ENCODE measurements around the gene AGAP1.

DNA sequence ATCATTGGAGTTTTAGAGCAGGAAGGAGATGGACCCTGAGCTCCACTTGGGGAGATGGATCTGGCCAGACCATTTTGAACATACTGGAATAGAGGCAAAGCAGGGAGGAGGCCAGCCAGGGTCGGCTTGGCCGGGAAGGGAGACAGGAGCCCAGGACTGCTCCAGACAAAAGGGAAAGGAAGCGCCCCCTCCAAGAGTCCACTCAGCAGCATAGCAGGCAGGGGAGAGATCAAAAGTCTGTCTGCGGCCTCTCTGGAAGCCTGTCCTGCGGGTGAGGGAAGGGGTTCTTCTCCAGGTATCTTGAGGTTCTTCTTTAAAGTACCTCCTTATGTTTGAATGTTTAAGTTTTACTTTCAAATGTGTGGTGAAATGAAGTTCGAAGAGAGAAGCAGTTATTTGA, 548.2 kb downstream of the AGAP1 start:
- TF ChIP-seq, protein P1, sequence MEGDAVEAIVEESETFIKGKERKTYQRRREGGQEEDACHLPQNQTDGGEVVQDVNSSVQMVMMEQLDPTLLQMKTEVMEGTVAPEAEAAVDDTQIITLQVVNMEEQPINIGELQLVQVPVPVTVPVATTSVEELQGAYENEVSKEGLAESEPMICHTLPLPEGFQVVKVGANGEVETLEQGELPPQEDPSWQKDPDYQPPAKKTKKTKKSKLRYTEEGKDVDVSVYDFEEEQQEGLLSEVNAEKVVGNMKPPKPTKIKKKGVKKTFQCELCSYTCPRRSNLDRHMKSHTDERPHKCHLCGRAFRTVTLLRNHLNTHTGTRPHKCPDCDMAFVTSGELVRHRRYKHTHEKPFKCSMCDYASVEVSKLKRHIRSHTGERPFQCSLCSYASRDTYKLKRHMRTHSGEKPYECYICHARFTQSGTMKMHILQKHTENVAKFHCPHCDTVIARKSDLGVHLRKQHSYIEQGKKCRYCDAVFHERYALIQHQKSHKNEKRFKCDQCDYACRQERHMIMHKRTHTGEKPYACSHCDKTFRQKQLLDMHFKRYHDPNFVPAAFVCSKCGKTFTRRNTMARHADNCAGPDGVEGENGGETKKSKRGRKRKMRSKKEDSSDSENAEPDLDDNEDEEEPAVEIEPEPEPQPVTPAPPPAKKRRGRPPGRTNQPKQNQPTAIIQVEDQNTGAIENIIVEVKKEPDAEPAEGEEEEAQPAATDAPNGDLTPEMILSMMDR (IDR thresholded peaks at IDR 0.05; ENCODE audit: low read depth, low read length, poor library complexity, severe bottlenecking), result no peak
- TF ChIP-seq EZH2phosphoT487 (IDR thresholded peaks at IDR 0.05; ENCODE audit: borderline replicate concordance, low read length), result no peak

Data from DOHH2 (cell line).